Cardiac fibroblast (primary cell): ENCODE measurements around the gene CNKSR2.

Experiments used
- DNase-seq, 2 donors: peaks; one replicate each; pipeline versions ENCODE4 v3.0.0 to v3.0.0-alpha.2; 2010; ENCODE audit warnings: low read depth in 2 of 2
- H3K4me3 ChIP-seq, 2 donors: replicated peaks in 1 of 2; 1 replicate in 1 of 2; 2 replicates in 1 of 2; pipeline ENCODE4 v1.5.1; 2011; ENCODE audit warnings: low read depth in 2 of 2, low read length in 2 of 2, mild to moderate bottlenecking in 2 of 2, moderate library complexity in 1 of 2
- TF ChIP-seq, protein P1 (sequence below): IDR thresholded peaks from one replicate; pipeline ENCODE4 v1.5.1; 2011; ENCODE audit warnings: low read depth, mild to moderate bottlenecking, low read length, inconsistent platforms

The CNKSR2 gene

DNA sequence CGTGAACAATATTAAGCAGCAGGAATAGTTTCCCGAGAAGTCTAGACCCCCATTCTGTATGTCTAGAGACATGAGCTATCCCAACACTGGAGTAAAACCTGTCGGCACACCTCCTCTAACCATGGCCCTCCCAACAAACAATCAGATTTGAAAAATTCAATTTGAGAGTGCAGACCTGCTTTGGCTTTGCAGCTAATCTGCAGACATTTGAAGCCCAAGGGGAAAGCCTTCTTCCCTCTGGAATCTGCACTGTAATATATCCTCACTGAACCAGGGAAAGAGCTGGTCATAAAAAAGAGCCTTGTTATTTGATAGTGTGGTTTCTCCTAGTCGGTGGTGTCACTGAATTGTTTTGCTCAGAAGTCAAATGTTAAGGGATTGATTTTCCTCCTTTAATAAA is 328.5 kb downstream of the CNKSR2 start:
- TF ChIP-seq, protein P1, sequence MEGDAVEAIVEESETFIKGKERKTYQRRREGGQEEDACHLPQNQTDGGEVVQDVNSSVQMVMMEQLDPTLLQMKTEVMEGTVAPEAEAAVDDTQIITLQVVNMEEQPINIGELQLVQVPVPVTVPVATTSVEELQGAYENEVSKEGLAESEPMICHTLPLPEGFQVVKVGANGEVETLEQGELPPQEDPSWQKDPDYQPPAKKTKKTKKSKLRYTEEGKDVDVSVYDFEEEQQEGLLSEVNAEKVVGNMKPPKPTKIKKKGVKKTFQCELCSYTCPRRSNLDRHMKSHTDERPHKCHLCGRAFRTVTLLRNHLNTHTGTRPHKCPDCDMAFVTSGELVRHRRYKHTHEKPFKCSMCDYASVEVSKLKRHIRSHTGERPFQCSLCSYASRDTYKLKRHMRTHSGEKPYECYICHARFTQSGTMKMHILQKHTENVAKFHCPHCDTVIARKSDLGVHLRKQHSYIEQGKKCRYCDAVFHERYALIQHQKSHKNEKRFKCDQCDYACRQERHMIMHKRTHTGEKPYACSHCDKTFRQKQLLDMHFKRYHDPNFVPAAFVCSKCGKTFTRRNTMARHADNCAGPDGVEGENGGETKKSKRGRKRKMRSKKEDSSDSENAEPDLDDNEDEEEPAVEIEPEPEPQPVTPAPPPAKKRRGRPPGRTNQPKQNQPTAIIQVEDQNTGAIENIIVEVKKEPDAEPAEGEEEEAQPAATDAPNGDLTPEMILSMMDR, result no peak
- DNase-seq, result no peak
- H3K4me3 ChIP-seq, result no peak overlapping the region
